BE2C (cell line): ENCODE data around the gene AGXT.

Experiments used
- DNase-seq: peaks from one replicate; pipeline ENCODE4 v3.0.0-alpha.2; 2020
- H3K27me3 ChIP-seq: fragments of 250-450 bp; sonication (Bioruptor Pico); 2 replicates; pipeline ENCODE4 v1.5.1; 2020; ENCODE audit warnings: mild to moderate bottlenecking
- H3K36me3 ChIP-seq: fragments of 250-450 bp; sonication (Bioruptor Pico); 2 replicates; pipeline ENCODE4 v1.5.1; 2020; ENCODE audit warnings: mild to moderate bottlenecking
- H3K4me1 ChIP-seq: fragments of 250-450 bp; sonication (Bioruptor Pico); 2 replicates; pipeline ENCODE4 v1.5.1; 2020
- H3K4me3 ChIP-seq: 2 replicates; pipeline ENCODE4 v1.5.1; 2011; ENCODE audit warnings: low read depth, low read length
- H3K9me3 ChIP-seq: fragments of 250-450 bp; sonication (Bioruptor Pico); 2 replicates; pipeline ENCODE4 v1.5.1; 2020
- TF ChIP-seq, protein P1 (sequence below): IDR thresholded peaks from 2 replicates; pipeline ENCODE4 v1.5.1; 2012; ENCODE audit warnings: mild to moderate bottlenecking, low read depth, low read length

AGXT gene

GRCh38 chr2:240850026-240850425 is 18.6 kb upstream of the AGXT start:
- Histone ChIP-seq H3K36me3 (no peaks in the 10 kb centered on the region), H3K4me1 (no peaks in the 10 kb centered on the region), H3K9me3 (no peaks in the 10 kb centered on the region), H3K27me3 (no peaks in the 10 kb centered on the region), H3K4me3 (no peak overlapping the region)
- no peak for DNase-seq
- TF ChIP-seq, protein P1, sequence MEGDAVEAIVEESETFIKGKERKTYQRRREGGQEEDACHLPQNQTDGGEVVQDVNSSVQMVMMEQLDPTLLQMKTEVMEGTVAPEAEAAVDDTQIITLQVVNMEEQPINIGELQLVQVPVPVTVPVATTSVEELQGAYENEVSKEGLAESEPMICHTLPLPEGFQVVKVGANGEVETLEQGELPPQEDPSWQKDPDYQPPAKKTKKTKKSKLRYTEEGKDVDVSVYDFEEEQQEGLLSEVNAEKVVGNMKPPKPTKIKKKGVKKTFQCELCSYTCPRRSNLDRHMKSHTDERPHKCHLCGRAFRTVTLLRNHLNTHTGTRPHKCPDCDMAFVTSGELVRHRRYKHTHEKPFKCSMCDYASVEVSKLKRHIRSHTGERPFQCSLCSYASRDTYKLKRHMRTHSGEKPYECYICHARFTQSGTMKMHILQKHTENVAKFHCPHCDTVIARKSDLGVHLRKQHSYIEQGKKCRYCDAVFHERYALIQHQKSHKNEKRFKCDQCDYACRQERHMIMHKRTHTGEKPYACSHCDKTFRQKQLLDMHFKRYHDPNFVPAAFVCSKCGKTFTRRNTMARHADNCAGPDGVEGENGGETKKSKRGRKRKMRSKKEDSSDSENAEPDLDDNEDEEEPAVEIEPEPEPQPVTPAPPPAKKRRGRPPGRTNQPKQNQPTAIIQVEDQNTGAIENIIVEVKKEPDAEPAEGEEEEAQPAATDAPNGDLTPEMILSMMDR, result no peak

DNA sequence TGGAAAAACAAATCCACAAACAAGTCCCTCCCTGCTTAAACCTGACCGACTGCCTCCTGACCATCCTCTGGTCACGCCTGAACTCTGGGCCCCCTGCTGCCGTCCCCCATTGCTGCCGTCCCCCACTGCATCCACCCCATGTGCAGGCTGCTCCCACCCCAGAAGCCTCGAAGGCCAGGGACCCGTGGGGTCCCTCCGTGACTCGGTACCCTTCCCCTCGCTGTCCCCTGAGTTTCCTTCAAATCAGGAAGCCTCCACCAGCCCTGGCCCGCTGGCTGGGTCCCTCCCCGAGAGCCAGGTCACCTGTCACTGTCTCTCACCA is 17.9 kb upstream of the AGXT start:
- Histone ChIP-seq H3K27me3 (no peaks in the 10 kb centered on the region), H3K4me3 (no peak overlapping the region), H3K9me3 (no peaks in the 10 kb centered on the region), H3K4me1 (no peaks in the 10 kb centered on the region), H3K36me3 (no peaks in the 10 kb centered on the region)
- DNase-seq, result no peak
- TF ChIP-seq, protein P1, result no peak

GRCh38 chr2:240851078-240851991 is 17.3 kb upstream of the AGXT start:
- TF ChIP-seq, protein P1, result peak; percentile 96
- peak; percentile 85 for DNase-seq
- H3K4me1 ChIP-seq, result no peaks in the 10 kb centered on the region
- H3K4me3 ChIP-seq, result no peak overlapping the region
- H3K36me3 ChIP-seq, result no peaks in the 10 kb centered on the region
- no peaks in the 10 kb centered on the region for H3K27me3 ChIP-seq
- H3K9me3 ChIP-seq, result no peaks in the 10 kb centered on the region

GRCh38 chr2:240852671-240853314 is 15.8 kb upstream of the AGXT start:
- no peak for DNase-seq
- TF ChIP-seq, protein P1, result no peak
- Histone ChIP-seq H3K27me3 (no peaks in the 10 kb centered on the region), H3K4me3 (no peak overlapping the region), H3K9me3 (no peaks in the 10 kb centered on the region), H3K36me3 (no peaks in the 10 kb centered on the region), H3K4me1 (no peaks in the 10 kb centered on the region)

GRCh38 chr2:240855670-240856069 is 13.0 kb upstream of the AGXT start:
- Histone ChIP-seq H3K27me3 (no peaks in the 10 kb centered on the region), H3K36me3 (no peaks in the 10 kb centered on the region), H3K4me3 (no peak overlapping the region), H3K9me3 (no peaks in the 10 kb centered on the region), H3K4me1 (no peaks in the 10 kb centered on the region)
- TF ChIP-seq, protein P1, result no peak
- DNase-seq, result no peak
